Hypothalamus (tissue), 51 donors: ENCODE measurements around the gene ANKRD12.

Experiments used
- DNase-seq, 51 donors: peaks; one replicate each; lab custom pipeline; 2025; lab: John Stamatoyannopoulos, UW

ANKRD12 gene

DNA sequence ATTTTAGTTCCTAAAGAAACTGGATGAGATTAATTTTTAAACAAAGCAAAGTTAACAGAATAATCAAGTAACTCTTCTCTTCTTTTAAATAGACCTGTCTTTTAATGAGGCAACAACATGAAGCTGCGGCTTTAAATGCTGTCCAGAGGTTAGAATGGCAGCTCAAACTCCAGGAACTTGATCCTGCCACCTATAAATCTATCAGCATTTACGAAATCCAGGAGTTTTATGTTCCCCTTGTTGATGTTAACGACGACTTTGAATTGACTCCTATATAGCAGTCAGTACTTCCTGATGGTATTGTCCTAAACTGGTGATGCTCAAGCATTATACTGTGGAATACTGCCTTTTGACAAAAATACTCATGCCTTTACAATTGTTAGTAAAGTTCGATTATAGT lies 144.3 kb downstream of the ANKRD12 start:
- no peak for DNase-seq

DNA sequence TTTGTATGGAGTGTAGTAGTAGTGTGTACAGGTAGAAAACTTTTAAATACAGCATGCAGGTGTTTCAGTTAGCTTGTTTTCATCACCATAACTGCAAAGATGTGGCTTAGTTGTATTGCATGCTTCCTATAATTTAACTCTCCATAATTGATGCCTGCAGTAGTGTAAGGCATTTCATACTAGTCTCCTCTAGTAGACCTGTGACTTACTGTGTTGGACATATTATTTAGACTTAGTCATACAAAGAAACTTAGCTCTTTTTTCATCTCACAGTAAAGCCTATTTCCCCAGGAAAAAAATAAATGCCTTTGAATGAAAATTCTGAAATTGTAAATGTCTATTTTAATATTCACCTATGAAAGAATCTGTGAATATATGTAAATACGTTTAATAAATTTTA lies 145.2 kb downstream of the ANKRD12 start:
- DNase-seq = no peak

DNA sequence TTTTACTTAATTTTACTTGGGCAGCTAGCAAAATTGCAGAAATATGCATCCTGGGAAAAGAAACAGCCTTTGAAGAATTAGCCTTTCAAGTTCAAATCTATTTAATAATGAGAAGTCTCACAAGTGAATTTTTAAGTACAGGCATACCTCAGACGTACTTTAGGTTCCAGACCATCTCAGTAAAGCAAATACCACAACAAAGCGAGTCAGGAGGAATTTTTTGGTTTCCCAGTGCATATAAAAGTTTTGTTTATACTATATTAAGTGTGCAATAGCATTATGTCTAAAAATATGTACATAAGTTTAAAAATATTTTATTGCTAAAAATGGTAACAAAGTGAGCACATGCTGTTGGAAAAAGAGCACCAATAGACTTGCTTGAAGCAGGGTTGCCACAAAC lies 147.2 kb downstream of the ANKRD12 start:
- DNase-seq = no peak

DNA sequence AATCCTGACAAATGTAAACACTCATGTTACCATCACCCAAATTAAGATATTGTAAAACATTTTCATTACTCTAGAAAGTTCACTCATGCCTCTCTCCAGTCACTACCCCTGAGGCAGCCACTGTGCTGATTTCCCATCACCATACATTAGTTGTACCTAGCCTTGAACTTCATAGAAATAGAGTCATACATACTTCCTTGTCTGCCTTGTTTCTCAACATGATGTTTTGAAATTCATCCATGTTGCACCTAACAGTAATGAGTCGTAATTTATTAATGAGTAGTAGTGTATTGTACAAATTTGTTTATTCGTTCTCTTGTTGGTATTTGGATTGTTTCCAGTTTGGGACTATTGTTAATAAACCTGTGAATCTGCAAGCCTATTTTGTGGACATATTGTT lies 149.0 kb downstream of the ANKRD12 start:
- no peak for DNase-seq

DNA sequence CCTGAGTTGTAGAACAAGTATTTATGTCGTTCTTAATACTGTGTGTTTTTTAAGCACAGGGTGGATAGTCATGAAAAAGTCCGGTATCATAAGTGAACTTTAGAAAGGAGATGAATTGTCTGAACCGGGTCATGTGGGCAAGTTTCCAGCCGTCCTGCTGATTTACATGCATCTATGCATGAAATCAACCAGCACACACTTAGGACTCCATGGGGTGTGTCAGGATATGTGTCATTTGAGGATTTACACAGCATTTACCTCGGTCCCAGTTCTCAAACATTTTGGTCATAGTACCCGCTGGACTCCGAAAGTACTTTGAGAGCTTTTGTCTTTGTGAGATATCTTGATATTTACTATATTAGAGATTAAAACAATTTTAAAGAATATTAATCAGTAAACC lies 150.5 kb downstream of the ANKRD12 start:
- no peak for DNase-seq

DNA sequence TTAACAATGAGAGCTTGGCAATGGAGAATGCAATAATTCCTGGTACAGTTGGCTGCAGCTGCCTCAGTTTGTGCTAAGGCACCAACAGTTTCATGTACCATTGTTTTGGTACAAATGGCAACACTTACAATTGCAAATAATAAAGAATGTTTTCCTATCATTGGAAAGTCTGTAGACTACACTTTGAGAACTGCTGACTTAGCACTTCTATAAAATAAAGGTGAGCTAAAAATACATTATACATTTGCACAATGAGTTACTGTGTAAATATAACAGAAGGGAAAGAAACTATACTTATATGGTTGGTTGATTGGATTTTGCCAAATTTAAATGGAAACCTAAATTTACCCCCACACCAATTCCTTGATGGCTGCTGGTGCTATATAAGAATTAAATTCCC lies 153.1 kb downstream of the ANKRD12 start:
- DNase-seq = no peak

DNA sequence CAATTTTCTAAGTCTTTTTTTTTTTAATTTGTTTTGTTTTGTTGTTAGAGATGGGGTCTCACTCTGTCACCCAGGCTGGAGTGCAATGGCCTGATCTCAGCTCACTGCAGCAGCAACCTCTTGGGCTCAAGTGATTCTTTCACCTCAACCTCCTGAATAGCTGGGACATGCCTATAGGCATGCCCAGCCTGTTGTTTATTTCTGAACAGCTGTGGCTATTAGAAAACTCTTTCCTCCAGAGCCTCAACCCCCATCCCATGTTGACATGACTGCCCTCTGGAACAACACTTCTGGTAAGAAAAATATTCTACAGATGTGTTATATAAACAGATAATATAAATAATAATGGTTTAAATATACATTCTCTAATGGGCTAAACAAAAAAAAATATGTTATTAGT lies 153.6 kb downstream of the ANKRD12 start:
- DNase-seq = no peak

DNA sequence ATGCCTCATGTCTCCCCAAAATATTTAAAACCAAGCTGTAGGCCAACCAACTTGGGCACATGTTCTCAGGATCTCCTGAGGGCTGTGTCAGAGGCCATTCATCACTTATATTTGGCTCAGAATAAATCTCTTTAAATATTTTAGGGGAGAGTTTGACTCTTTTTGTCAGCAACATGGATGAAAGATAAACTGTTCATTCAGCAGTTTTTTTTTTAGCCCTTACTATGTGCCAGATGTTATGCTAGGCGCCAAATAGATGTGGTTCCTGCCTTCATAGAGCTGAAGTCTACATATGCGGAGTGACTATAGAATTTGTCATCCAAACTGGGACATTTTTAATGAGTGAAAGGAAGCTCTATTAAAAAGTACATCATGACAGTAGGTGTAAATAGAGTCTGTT lies 155.5 kb downstream of the ANKRD12 start:
- DNase-seq = no peak

DNA sequence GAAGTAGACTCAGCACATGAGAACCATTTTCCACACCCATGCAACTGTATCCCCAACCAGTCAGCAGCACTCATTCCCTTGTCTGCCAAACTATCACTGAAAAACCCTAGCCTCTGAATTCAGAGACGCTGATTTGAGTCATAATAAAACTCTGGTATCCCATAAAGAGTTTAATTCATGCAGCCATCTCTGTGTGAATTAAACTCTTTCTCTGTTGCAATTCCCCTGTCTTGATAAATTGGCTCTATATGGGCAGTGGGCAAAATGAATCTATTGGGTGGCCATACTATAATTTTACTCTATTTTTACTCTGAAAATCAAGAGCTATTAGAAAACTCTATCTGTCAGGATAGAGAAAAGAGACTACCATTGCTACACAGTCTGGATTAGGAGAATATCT lies 157.4 kb downstream of the ANKRD12 start:
- no peak for DNase-seq

DNA sequence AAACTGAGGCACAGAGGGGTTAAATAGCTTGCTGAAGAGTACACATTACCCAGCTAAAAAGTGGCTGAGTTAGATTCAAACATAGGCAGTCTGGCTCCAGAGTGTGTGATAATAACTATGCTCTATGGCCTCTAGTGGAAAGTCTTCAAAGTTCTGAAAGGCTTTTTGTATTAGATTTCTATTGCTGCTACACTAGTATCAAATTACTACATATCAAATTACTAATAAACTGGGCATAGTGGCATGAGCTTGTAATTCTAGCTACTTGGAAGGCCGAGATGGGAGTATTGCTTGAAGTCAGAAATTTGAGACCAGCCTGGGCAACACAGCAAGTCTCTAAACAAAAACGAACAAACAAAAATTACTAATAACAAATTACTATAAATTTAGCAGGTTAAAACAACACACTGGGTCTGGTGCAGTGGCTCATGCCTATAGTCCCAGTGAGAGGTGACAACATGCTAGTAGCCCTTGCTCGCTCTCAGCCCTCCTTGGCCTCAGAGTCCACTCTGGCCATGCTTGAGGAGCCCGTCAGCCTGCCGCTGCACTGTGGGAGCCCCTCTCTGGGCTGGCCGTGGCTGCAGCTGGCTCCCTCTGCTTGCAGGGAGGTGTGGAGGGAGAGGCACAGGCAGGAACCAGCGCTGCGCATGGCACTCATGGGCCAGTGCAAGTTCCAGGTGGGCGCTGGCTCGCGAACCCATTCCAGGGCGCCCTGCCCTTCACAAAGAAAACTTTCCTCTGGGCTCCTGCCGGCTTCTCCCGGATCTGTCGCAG lies 159.8 kb downstream of the ANKRD12 start:
- DNase-seq = no peak

DNA sequence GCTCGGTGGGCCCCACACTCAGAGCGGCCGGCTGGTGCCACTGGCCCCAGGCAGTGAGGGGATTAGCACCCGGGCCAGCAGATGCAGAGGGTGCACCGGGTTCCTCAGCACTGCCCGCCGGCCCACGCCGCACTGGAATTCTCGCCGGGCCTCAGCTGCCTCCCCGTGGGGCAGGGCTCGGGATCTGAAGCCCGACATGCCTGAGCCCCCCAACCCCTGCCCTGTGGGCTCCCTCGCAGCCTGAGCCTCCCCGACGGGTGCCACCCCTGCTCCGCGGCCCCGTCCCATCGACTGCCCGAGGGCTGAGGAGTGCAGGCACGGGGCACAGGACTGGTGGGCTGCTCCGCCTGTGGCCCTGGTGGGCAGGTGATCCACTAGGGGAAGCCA lies 160.4 kb downstream of the ANKRD12 start:
- no peak for DNase-seq

DNA sequence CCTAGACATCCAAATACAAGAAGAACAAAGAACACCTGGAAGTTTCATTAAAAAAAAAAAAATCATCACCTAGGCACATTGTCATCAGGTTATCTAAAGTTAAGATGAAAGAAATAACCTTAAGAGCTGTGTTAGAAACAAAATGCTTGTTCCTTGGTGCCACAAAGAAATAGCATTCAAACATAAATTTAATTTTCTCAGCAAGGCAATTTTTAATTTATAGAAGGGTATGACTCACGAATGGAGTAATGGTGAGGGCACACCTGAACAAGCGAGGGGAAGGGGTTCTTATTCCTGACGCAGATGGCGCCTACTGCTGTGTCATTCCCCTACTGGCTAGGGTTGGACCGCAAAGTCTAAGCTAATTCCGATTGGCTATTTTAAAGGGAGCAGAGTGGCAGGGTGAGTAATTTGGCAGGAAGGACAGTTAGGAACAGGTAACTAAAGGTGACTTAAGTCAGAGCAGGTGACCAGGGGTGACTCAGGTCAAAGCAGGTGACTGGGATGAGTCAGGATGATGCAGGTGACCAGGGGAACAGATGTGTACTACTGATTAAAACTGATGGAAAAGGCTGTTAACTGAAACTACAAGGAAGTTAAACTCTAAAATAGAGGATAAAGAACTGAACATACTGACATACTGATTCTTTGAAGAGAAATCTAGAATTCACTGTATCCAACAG lies 167.9 kb downstream of the ANKRD12 start:
- DNase-seq = no peak

DNA sequence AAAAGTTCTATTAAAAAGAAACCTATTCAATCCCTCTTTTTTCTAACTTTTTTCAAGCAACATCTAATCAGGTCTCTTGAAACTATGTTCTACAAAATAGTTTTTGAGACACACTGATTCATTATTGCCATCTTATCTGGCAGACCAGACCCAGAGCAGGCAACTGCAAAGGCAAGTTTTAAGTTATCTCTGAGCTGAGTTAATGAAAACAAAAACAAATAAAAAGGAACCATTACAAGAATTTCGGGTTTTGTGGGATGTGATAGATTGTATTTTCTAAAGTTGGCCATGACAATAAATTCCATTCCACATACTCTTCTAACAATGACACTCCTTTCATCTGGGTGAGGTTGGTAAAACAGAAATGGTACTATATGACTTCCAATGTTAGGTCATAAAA lies 182.8 kb downstream of the ANKRD12 start:
- no peak for DNase-seq

DNA sequence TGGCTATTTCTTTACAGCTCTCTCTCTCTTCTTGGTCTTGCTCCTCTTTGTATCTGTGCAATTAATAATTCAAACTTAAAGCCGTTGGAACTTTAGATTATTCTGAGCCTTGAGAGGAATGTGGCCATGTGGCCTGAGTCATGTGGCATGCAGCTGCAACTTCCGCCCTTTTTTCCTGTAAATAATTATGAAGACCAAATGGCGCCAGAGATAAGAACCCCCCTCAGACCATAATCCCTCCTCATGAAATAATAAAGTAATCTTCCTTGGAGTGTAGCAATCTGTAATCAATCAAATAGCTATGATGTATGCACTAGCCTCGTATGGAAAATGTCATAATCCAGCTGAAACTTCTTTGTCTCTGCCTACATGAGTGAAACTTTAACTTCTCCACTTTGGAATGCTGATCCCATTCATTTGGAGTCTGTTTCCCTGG lies 184.5 kb downstream of the ANKRD12 start:
- no peak for DNase-seq

DNA sequence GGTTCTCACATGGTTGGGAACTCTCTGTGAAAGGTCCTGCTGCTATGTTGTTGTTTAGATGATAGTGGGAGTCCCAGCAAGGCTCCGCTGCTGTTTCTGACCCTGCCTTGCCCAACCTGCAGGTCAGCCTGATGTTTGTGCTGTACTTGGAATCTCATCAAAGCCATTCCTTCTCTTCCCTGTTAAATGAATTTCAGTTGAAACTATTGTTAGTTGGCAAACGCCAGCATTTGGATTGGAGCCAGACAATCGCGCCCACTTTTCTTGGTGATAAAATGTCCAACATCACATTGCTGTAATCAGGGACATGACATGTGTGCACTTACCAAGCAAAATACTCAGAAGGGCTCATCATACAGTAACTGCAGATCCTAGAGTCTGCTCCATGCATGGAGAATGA lies 185.2 kb downstream of the ANKRD12 start:
- no peak for DNase-seq

DNA sequence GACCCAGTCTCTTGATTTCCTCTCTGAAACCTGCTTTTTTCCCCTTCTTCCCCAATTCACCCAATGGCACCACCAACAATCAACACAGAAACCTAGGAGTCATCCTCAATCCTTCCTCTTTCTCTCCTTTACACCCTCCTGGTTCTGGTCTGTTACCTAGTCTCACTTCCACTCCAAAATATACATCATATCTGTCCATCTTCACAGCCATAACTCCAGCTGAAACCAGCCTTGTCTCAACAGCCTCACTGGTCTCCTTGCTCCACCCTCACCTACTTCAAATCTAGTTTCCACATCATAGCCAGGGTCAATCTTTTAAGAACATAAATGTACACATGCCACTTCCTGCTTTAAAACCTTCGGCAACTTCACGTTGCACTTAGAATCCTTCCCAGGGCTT lies 186.2 kb downstream of the ANKRD12 start:
- DNase-seq = no peak

DNA sequence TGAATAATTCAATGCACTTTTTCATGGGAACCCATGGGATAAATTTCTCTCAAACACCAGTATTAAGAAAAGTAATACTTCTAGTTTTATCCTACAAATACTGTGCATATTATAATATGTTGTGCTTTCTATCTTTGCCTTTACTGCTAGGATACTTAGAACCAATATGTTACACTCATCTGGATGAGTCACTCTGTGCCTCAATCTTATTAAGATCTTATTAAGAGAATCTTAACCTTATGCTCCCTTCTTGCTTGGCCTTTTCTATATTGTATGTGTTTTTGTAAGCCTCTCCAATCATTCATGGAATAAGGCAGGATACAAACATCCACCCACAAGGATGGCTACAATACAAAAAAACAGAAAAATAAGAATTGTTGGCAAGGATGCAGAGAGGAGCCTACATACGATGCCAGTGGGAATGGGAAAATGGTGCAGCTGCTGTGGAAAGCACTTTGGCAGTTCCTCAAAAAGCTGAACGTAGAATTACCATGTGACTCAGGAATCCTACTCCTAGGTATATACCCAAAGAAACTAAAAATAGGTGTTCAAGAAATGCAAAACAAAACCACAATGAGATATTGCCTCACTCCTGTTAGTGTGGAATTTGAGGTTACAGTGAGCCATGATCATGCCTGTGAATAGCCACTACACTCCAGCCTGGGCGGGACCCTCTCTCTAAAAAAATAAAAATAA lies 187.3 kb downstream of the ANKRD12 start:
- DNase-seq = no peak

DNA sequence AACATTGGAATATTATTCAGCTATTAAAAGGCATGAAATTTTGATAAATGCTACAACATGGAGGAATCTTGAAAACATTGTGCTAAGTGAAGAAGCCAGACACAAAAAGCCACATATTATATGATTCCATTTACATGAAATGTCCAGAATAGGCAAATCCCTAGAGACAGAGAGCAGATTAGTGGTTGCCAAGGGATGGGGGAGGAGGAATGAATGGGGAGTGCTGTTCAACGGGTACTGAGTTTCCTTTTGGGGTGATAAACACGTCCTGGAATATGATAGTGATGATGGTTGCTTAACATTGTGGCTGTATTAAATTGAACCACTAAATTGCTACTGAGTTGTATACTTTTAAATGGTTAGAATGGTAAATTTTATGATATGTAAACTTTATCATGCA lies 189.1 kb downstream of the ANKRD12 start:
- no peak for DNase-seq

DNA sequence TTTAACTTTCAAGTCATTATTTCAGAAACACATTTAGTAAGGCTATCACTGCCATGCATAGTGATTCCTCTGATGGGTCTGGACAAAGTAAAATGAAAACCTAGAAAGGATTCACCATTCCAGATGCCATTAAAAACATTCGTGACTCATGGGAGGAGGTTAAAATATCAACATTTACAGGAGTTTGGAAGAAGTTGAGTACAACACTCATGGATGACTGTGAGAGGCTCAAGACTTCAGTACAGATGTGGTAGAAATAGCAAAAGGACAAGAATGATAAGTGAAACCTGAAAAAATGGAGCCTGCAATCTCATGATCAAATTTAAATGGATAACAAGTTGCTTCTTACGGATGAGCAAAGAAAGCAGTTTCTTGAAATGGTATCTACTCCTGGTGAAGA lies 192.2 kb downstream of the ANKRD12 start:
- no peak for DNase-seq

DNA sequence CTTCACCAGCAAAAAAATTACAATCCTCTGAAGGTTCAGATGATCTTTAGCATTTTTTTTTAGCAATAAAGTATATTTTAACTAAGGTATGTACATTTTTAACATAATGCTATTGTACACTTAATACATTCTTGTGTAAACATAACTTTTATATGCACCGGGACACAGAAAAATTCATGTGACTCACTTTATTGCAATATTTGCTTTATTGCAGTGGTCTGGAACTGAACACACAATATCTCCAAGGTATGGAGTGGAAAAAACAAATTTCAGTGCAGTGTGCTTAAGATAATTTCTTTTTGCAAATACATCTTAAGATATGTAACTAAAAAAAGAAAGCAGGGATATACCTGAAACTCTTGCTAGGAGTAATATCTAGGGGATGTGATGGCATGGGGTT lies 192.9 kb downstream of the ANKRD12 start:
- no peak for DNase-seq

DNA sequence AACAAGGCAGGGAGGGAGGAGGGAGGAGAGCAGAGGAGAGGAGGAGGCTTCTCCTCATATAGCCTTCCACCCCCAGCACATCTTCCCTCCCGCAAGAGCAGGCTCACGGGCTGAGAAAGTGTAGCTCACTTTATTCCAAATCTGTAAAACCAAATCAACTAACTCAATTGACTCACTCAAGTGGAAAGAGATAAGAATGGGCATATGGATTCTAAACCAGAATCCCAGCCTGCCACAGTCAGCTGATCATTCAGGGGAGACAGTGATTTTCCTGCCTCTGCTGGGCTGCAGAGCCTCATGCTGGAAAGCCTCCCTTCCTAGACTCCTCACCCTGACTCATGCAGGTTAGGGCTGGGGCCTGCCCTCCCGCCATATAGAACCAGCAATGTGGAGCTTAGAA lies 193.8 kb downstream of the ANKRD12 start:
- no peak for DNase-seq
